Activated CD4-positive, alpha-beta T cell treated with anti-CD3 and anti-CD28 coated beads for 1 hour (primary cell): ENCODE data around the gene FRMD8.

ENCODE experiments used
- DNase-seq: peaks from one replicate; pipeline ENCODE4 v3.0.0-alpha.2; 2020

The FRMD8 gene

DNA sequence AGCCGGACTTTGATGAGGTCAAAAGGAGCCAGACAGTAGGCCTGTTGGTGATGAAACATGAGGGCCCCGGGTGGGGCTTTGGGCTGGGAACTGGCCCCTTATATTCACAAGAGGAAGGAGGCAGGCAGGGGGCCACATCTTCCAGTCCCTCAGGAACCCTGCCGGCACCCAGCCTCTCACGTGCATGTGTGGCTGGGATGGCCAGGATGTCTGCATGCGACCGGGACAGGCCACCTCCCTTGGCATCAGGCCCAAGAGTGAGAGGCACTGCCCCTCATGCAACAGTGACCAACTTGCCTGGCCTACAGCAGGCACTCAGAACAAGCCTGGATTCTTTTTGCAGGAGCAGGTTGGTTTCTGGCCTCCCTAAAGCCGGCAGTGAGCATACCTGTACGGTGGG, 9.4 kb upstream of the FRMD8 start:
- no peak for DNase-seq

DNA sequence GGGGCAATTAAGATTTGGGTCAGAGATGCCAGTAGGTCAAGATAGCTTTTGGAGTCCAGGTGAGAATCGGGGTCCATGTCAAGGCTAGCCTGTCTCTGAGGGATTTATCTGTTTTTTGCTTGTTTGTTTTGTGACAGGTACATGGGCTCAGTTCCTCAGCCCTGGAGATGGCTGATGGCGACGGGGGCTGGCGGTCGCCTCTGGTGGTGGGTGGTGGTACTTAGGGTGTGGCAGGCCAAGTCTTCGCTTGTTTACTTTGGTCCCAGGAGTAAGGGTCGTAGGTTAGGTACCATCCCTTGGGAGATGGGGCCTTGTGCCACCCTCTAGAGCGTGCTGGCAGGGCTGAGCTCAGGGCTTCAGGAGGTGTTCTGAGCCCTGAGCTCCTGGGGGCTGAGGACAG, 8.7 kb upstream of the FRMD8 start:
- DNase-seq: no peak

DNA sequence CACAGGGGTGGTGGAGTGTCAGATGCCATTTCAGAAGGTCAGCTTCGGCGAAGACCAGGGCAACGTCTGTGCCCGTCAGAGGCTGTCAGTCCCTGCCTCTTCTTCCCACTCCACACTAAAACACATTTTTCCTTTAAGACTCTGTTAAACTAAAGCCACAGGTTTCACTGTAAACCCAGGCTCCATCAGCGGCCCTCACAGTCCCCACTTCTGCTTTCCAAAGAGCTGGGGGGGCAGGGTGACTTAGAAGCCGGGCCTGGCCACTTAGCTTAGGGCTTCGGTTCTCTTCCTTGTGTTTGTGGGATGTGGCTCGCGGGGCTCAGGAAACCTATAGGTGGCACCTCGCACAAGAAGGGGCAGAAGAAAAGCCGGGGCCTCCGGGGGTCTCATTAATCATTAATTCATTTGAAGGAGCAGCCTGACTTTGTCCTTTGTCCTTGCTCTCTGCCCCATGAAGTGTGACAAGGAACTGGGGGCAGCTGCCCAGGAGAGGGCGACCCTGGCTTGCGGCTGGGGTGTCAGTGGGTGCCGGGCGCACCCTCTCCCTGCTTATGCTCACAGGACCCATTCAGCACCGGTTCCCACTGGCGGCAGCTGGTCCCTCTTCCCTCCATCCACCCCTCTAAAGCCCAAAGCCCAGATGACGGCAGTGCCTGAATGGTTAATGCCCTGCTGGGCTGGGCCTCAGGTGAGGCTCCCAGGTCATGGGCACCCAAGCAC, 8.1 kb upstream of the FRMD8 start:
- DNase-seq: no peak

DNA sequence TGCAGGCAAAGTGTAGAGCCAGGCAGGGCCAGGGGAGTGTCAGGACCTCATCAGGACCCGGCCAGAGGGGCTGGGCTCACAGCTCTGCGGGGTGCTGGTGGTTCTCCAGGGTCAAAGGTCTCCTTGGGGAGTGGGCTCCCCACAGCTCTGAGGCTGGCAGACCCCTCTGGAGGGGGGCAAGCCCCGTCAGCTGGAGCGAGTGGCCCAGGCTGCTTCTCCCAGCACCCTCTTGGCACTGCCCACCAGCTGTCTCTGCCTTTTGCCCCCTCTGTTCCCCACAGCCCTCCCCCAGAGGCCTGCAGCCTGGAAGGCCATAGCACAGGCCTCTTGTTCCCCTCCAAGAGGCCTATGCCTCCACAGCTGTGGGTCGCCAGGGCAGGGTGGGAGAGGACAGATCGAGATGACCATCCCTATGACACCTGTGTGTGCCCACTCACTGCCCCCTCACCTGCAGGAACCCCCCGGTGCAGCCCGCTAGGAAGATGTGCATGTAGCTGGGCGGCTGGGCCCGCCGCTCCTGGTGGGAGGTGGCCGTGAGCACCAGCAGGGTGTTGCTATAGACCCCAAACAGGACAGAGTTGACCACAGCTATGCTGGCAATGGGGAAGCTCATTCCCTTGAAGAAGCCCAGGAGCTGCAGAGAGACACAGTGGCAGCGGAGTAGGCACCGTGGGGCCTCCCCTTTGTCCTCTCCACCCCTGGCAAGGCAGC, 7.4 kb upstream of the FRMD8 start:
- no peak for DNase-seq

DNA sequence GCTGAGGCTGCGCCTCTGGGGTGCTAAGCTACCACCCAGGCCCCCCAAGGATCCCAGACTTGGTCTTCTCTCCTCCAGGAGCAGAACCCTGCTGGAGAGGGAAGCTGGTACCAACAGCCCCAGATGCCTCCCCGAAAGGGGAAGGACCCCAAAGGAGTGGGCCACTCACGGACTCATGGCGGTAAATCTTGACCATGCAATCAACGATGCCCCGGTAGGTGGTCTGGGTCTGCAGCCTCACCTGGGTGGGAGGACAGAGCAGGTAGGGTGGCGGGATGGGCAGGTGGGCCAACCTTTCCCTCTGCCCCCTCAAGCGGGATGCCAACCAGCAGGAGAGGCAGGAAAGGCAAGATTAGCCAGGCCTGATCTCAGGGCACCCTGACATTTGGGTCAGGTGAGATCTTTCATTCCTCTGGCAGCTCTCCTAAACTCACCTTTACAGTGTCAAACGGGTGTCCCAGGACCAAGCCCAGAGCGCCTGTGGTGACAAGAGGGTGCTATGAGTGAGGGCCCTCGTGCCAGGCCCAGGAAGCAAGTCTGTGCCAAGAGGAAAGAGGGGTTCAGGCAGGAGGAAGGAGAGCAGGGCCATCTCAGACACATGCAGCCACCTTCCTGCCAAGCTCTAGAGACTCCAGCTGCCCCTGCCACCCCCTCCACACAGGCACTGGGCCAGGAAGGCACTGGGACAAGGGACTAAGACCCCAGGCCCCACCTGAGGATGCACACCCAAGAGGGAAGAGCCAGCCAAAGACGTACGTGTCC, 6.6 kb upstream of the FRMD8 start:
- no peak for DNase-seq

DNA sequence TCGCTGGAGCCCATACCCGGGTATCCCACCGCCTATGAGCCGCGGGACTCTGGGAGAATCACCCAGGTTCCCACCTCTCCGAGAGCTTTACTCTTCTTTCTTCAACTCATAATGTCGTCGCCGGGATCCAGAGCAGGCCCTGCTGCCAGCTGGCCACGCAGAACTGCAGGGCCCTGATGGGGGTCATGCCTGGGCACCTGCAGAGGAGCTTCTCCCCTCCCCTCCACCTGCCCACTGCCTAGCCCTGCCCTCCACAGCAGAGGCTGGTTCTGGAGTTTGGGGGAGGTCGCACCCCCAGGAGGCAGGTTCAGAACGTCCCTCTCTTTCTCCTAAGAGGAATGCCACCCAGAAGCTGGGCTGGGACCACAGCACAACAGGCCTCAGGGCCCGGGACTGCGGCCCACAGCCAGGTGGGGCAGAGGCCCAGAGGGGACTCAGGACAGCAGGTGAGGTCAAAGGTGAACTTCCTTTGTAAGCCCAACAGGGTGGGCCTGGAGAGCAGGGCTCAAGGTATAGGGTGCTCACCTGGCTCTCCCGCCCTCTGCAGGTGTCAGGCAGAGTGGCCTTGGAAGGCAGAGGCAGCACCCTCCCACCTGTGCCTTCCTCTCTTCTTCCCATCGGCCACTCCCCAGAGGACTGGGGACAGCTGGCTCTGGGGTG, 5.8 kb upstream of the FRMD8 start:
- no peak for DNase-seq

DNA sequence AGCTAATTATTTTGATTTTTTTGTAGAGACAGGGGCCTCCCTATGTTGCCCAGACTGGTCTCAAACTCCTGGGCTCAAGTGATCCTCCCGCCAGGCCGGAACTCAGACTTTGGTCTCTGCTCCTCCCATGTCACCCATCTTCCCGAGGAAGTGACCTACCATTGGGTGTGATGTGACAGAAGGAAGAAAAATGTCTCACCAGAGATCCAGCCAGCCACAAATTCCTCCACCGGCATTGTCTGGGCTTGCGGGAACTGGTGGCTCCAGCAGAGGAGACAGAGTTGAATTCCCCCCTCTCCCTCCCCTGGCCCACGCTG, 4.8 kb upstream of the FRMD8 start:
- no peak for DNase-seq

DNA sequence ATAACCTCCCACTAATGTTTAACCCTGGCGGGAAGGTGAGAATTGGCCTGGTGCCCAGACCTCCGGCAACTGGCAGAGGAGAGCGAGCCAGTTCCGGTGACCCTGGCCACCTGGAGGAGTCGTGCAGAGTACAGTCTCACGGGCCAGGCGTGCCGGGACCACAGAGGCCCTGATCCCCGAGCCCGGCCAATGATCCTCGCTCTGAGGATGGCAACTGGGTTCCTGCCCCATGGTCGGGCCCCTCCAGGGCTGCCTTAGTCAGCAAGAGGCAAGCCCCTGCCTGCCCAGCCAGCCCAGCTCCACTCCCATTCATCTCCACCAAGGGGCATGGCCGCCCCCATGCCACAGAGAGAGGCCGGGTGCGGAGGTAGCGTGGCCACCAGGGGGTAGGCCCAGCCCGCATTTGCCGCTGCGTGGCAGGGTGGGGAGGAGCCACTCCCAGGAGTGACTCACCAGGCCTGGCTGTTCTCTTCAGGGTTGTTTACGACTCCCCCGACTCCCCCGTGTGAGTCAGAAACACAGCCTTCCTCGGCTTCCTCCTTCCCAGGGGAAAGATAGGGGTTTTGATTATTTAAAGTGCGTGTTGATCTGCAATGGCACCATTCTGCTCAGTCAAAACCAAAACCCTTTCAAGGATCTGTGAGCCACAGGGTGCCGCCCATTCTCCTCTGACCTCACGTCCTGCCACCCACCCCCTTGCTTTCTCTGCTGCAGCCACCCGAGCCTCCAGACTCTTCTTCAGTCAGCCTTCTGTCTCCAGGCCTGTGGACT, 4.2 kb upstream of the FRMD8 start, which contains the start of gene SLC25A45:
Gene SLC25A45 (minus strand): TSS at position 614 of the 771 bp plus-strand sequence. CDS start 695 bp downstream, outside the sequence.
- DNase-seq: peak; percentile 91

DNA sequence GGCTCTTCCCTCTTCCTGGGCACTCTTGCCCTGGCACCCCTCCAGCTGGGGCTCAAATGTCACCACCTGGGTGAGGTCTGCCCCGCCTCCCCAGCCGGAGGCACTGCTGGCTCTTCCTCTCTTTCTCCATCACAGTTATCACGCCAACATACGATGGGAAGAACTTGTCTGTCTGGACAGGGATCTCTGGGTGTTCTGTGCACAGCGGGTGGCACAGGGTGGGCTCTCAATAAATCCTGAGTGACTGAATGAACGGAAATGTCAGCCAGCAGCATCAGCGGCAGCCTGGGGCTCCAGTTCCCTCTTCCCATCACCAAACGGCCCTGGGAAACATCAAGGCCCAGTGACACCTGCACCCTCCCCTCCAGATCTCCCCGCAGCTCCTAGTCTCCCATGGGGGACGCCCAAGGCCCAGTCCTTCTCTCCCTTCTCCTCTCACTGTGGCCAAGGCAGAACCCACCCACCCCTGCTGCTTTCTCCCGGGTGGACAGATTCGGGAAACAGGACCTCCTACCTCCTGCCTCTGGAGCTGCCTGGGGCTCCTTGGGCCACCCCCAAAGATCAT, 3.6 kb upstream of the FRMD8 start:
- no peak for DNase-seq

DNA sequence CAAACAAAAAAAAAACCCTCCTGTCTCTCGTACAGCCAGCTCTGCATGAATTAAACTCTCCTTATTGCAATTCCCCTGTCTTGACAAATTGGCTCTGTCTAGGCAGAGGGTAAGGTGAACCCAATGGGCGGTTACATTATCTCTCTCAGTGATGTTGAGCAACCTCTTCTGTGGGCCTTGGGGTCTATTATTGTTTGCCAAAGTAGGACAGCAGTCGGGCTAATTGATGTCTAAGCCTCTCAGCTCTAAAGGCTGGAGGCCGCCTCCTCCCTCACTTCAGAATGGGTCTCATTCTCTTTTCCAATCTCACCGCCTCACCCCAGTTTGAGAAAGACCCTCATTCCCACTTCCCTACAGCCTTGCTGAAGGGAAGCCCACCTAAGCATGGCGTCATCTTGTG, 2.7 kb upstream of the FRMD8 start:
- DNase-seq: no peak

DNA sequence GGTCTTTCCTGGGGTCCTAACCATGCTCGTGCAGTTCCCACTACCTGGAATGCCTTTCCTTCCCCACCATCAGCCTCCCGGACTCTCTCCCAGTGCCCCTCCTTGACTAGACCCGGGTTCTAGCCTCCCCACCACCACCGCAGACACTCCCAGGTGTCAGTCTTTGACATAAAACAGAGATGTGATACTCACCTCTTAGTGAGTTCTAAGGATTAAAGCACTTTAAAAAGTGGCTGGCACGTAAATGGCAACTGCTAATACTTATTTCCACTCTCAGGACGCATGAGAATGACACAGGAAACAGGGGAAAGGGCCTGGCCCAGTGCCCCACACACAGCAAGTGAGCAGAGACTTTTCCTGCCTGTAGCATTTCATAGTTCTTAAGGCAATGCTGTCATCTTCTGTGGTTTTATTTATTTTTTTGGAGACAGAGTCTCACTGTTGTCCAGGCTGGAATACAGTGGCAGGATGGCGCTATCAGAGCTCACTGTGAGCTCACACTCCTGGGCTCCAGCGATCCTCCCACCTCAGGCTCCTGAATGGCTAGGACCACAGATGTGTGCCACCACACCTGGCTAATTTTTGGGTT, 2.0 kb upstream of the FRMD8 start:
- no peak for DNase-seq

DNA sequence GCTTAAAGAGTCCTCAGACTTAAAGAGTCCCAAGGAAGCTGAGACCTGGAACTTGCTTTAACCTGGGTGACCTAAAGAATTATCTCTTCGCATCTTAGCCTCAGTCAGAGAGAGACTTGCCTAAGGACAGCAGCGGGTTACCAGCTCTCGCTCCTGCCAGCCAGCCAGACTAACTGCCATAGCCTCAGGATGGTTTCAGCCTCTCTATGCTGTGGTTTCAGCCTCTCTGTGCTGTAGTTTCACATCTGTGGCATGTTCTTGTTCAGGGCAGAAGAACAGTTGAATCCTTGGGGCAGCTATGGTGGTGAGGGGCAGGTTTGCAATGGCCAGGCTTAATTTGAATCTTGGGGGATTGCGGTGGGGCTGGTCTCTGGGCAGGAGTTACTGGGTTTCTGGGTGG, 2.3 kb downstream of the FRMD8 start:
- no peak for DNase-seq

DNA sequence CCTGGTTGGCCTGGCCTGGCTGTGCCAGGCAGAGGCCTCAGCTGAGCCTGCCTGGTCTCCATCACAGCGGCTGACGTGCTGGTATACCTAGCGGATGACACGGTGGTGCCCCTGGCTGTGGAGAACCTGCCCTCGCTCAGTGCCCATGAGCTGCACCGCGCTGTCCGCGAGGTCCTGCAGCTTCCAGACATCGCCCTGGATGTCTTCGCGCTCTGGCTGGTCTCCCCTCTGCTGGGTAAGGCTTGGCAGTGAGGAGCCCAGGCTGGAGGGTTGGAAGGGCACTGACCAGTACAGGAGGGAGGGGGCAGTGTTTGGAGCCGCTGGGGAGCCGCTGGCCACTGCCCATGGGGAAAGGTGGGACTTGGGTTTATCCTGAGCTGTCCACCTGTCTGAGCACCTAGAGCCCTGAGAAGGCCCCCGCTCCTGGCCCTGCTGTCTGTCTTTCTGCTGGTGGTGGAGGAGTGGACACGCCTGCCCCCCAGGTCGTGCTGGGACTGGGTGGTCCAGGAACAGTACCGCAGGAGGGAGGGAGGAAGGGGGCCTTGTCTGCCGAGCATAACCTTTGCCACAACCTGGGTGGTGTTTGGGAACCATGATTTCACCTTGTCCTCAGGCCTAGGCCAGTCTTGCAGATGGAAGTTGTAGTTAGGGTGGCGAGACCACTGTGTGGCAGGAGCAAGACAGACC, 3.0 kb downstream of the FRMD8 start:
- DNase-seq: no peak

DNA sequence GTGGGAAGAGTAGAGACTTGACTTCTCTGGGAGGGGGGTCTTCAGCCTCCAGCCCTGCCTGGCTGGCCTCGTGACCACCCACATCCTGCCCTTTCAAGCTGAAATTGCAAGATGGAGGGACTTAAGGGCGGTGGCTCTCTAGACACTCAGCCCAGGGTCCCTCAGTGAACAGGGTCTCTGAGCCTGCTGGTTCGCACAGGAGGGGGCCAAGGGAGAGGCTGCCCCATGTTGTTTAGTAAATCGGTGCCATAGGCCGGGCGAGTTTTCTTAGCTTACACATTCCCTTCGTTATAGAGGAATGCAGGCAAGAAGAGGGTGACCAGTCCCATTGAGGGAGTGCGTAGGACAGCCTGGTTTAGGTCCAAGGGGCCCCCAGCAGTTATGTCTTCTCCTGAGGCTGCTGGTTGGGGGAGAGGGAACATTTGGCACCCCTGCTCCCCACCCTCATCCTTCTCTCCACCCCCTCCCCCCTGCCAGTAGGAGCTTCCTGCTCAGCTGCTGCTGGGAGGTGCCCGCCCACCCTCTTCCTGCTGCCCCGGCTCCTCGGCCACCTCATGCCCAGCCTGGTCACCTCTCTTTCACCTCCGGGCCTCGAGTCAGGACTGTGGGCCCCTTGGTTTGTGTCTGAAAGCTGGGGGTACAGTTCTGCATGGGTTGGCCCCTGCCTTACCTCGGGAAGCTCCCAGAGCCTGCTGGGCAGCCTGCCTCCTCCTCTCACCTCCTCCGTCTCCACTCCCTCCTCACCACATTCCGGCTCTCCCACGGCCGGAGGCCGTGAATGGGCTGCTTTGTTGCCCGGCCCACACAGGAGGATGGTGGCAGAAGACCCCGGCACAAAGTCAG, 3.9 kb downstream of the FRMD8 start:
- DNase-seq: no peak

DNA sequence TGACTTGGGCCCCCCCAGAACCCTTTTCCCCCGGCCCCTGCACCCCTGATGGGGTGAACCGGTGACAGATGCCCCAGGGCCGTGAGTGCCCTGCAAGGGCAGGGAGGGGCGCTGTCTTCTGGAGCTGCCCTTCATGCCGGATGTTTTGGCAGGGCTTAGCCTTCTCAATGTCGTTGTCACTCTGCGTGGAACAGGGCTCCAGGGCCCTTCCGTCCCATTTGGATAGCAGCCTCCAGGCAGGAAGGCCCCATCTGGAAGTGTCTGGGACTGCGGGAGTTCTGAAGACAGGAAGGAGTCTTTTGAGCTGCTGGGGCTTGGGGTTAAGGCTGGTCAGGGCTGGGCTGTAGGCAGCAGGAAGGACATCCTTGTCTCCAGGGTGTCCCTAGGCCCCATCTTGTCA, 4.6 kb downstream of the FRMD8 start:
- no peak for DNase-seq

DNA sequence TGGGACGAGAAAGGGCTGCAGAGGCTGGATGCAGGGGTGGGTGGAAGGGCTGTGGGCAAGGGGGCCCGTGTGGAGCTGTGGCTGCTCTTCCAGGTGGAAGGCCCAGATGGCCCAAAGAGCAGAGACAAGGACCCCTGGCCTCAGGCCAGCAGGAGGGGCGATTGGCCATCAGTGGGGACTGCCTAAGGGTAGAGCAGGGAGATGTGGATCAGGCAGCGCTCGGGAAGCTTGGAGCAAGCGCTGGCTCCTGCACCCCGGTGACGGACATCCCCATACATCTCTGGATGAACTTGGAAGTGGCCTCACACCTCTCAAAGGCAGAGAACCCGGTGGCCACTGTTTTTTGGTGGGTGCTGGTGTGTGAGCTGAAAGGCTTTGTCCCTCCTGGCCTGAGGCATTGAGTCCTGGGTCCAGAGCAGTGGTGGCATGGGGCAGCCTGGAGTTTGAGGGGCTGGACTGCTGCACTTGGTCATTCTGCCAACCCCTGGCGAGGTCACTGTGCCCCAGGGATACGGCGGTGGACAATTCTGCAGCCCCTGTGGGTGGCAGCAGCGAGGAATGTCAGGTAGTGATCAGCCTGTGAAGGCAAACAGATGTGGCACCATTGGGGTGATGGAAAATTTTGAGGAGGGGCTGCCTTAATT, 5.9 kb downstream of the FRMD8 start:
- no peak for DNase-seq

DNA sequence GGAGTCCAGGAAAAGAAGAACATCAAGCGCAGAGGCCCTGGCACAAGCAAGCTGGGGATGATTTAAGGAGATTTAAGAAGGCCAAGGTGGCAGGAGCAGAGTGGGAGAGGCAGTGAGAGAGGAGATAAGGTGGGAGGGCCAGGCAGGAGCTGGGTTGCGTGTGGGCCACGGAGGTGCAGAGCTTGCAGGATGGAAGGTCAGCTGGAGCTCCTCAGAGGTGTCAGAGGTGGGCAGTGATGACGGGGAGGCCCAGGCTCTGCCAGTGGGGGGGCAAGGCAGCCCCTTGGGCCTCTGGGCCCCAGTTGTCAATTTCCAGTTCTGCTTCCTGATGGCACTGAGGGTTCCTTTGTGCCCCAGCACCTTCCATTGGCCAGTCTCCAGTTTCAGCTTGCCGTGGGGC, 6.5 kb downstream of the FRMD8 start:
- no peak for DNase-seq

DNA sequence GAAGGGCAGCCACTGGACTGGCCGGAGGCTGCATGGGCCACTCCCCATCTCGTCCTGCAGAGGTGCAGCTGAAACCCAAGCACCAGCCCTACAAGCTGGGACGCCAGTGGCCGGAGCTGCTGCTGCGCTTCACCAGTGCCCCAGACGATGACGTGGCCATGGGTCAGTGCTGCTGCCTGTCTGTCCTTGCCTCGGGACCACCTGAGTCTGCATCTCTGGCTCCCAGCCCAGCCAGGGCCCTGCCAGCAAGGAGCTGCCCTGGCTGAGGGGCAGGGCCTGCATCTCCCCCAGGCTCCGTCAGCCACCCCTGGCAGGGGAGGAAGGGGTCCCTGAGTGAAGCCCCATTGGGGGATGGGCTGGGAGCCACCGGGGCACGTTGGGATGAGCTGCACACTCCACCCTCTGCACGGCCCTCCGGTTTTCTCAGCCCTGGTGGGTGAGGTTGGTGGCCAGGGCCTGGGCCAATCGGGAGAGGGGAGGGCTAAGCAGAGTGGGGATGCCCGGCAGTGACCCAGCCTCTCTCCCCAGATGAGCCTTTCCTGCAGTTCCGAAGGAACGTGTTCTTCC, 7.2 kb downstream of the FRMD8 start:
- no peak for DNase-seq

DNA sequence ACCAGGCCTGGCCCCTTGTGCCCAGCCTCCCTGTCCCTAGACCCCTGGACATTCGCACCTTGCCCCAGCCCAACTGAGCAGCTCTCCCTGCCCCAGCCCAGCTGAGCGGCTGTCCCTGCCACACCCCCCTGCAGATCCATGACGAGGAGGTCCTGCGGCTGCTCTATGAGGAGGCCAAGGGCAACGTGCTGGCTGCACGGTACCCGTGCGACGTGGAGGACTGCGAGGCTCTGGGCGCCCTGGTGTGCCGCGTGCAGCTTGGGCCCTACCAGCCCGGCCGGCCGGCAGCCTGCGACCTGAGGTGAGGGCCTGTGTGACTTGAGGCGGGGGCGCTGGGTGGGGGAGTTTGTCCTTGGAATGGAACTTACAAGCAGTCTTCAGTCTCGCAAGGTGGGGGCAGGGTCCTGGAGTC, 7.7 kb downstream of the FRMD8 start:
- no peak for DNase-seq
